GM19035 (cell line): ENCODE results near the gene XRN2.

ENCODE experiments used
- ATAC-seq: cut with Tn5 transposase; IDR thresholded peaks from one replicate; pipeline ENCODE4 v1.9.1; 2021; ENCODE audit not compliant: unreplicated experiment

The XRN2 gene, protein sequence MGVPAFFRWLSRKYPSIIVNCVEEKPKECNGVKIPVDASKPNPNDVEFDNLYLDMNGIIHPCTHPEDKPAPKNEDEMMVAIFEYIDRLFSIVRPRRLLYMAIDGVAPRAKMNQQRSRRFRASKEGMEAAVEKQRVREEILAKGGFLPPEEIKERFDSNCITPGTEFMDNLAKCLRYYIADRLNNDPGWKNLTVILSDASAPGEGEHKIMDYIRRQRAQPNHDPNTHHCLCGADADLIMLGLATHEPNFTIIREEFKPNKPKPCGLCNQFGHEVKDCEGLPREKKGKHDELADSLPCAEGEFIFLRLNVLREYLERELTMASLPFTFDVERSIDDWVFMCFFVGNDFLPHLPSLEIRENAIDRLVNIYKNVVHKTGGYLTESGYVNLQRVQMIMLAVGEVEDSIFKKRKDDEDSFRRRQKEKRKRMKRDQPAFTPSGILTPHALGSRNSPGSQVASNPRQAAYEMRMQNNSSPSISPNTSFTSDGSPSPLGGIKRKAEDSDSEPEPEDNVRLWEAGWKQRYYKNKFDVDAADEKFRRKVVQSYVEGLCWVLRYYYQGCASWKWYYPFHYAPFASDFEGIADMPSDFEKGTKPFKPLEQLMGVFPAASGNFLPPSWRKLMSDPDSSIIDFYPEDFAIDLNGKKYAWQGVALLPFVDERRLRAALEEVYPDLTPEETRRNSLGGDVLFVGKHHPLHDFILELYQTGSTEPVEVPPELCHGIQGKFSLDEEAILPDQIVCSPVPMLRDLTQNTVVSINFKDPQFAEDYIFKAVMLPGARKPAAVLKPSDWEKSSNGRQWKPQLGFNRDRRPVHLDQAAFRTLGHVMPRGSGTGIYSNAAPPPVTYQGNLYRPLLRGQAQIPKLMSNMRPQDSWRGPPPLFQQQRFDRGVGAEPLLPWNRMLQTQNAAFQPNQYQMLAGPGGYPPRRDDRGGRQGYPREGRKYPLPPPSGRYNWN

DNA sequence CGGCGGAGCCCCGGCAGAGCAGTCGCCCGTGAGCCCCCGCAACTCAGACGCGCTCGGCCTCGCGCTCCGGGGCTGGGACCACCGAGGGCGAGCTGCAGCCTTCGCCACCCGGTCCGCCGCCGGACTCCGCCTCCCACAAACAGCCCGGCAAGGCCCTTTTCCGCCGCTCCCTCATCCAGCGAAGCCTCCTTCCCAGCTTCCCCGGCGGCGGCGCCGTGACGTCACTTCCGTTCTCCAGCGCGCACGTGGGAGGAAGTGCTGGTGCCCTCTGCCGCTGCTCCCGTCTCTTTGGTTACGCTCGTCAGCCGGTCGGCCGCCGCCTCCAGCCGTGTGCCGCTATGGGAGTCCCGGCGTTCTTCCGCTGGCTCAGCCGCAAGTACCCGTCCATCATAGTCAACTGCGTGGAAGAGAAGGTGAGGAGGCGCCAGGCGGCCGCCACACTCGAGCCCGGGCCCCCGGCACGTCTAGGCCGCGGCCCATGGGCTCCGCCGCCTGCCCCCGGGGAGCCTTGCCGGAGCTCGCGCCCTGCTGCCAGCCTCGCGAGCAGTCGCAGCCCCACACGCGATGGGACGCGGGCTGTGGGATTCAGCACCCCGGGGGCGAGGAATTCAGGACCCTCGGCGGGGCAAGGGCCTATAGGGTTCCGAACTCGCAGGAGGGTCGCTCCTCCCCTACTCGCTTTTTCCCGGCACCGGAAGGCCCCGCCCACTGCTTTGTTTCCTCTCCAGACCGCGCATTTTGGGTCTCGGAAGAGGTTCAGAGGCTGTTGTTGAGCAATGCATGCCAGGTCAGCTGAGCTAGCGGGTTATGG, at the start of gene XRN2:
XRN2 (plus strand) TSS at position 271 of the 811 bp plus-strand sequence; CDS start at position 339, 68 bp downstream.
- peak; percentile 92 for ATAC-seq

DNA sequence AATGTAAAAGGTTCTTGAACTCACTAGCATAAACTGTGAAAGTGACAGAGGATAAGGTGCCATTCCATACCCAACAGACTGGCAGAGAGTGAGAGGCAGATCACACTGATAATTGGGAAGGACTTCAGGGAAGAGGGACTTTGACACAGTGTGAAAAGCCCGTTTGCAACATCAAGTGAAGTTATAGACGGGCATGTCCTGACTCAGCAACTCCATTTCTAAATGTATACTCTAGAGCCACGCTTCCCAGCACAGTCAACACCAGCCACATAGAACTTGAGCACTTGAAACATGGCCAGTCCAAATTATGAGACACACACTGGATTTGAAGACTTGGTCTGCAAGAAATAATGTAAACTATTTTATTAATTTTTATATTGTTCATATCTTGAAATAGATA, 45.9 kb upstream of the XRN2 start:
- ATAC-seq = no peak

DNA sequence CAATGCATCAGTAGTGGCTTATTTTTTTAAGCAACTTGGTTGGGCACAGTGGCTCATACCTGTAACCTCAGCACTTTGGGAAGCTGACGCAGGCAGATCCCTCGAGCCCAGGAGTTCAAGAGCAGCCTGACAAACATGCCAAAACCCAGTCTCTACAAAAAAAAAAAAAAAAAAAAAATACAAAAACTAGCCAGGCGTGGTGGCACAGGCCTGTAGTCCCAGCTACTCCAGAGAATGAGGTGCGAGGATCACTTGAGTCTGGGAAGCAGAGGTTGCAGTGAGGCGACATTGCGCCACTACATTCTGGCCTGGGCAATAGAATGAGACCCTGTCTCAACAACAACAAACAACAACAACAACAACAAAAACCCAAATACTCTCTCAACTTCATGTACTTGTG, 44.7 kb upstream of the XRN2 start:
- ATAC-seq = no peak

DNA sequence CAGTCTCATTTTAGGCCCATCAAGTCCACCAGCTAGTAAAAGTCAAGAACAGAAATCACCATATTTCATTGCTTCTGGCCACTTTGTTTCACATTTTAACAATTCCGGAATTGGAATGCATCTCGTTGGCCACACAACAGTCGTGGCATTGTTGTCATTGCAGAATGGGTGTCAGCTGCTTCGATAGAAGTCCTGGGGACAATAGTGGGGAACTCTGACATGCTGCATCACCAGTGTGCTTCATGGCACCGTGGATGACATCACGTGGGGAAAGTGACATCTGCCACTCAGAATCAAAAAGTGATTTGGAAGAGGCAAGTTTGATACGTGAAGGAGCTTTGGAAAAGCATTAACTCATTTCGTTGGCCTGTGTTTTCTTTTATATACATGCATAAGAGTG, 43.8 kb upstream of the XRN2 start:
- no peak for ATAC-seq

DNA sequence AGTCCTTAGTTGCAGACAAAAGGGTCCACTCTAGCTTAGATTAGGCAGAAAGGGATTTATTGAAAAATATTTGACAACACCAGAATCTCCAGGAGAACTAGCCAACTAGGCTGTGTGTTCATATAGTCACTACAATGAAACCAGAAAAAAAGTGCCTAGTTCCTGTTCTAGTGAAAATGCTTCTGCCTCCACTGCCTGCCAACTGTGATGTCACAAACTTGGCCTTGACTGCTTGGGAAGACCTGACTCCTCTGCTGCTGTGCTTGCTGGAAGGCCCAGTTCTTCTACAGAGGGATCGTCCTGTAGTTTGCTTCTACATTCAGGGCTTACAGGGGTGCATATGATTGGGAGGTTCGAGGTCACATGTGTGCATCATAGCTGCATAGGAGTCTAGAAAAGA, 40.3 kb upstream of the XRN2 start:
- ATAC-seq = no peak

DNA sequence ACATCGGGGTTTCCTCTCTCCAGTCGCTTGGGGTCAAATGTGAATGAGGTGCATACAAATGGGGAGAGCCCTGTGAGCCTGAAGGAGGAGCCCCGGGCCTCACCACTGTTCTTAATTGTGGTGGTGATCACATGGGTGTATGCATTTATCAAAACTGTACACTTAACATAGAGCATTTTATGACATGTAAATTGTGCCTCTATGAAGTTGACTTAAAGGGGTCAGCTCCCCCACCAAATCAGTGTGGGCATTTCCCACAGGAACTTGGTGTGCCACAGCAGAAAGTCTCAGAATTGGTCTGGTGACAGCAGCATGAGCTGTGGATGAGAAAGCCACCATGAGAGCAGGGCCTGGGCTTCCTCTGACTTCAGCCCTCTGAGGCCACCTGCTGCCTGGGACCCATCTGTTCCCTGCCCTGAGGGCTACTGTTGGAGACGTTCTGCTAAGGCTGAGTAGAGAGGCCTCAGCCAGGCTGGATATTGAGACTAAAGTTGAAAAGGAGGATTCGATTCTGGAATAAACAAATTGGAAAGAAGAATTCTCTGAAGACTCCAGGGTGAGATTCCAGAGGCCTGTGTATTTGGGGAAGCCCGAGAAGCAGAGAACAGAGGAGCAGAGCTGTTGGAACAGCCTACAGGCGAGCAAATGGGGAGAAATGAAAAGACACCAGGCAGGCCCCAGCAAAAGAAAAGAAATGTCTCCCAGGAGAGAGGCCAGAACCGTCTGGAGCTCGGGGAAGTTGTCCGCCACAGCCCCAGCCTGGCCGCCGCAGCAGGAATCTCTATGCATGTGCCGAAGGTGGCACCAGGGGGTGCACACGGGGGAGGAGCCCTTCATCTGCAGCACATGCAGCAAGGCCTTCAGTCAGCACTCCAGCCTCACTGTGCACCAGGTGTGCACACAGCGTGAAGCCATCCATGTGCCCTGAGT, 37.6 kb upstream of the XRN2 start:
- ATAC-seq = no peak

DNA sequence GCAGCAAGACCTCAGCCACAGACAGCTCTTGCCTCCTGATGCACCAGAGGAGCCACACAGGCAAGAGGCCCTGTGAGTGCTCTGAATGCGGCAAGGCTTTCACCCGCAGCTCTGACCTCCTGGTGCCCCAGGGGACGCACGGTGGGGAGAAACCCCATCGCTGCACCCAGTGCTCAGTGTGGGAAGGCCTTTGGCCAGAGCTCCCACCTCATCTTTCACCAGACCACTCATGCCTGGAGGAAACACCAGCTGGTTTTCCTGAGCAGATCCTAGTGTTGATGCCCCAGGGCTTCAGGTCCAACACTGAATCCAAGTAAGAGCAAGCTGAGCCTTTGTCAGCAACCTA, 37.0 kb upstream of the XRN2 start:
- ATAC-seq = no peak

DNA sequence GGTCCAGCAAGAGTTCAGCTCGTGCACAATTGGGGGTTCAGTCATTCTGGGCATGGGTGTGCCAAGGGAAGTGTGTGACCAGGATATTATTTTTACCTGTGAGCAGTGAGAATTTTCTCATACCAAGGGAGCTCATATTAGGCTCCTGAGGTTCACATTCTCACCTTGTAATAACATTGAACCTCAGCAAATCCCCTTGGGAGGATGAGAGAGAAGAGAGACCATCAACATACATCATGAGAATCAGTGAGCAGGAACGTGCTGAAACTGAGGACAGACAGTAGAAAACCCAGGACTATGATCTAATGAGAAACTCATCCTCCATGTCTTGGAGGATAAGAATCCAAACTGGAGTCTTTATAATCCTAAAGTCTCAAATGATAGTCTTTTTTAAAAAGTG, 33.4 kb upstream of the XRN2 start:
- ATAC-seq = no peak

DNA sequence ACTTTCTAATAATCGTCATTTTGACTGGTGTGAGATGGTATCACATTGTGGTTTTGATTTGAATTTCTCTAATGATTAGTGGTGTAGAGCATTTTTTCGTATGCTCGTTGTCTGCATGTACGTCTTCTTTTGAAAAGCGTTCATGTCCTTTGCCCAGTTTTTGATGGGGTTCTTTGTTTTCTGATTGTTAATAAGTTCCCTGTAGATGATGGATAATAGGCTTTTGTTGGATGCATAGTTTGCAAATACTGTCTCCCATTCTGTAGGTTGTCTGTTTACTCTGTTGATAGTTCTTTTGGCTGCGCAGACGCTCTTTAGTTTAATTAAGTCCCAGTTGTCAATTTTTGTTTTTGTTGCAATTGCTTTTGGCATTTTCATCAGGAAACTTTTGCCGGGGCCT, 32.3 kb upstream of the XRN2 start:
- no peak for ATAC-seq

DNA sequence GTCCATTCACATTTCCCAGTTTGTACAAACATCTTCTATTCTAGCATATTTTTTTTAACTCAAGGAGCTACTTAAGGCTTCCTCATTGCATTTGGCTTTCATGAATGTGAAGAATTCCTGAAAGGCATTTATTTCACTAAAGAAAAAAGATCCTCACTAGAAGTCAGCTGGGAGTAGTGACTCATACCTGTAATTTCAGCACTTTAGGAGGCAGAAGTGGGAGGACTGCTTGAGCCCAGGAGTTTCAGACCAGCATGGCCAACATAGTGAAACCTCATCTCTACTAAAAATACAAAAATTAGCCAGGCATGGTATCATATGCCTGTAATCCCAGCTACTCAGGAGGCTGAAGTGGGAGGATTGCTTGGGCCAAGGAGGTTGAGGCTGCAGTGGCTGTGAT, 30.9 kb upstream of the XRN2 start:
- ATAC-seq = no peak

DNA sequence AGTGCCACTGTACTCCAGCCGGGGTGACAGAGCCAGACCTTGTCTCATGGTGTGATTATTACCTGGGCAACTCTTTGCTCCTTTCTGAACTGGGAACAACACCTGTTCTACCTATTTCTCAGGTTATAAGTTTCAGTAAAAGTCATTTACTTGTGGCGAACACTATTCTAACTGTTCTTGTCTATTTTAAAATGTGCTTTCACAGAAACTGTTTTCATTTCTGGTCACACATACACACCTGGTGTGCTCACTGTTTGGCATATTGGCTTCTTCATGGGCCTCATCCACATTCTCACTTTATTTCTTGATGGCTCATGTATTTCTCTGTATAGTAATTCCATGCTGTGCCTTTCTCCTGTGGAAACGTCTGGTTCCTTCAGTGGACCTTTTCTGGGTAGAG, 30.5 kb upstream of the XRN2 start:
- ATAC-seq = no peak

DNA sequence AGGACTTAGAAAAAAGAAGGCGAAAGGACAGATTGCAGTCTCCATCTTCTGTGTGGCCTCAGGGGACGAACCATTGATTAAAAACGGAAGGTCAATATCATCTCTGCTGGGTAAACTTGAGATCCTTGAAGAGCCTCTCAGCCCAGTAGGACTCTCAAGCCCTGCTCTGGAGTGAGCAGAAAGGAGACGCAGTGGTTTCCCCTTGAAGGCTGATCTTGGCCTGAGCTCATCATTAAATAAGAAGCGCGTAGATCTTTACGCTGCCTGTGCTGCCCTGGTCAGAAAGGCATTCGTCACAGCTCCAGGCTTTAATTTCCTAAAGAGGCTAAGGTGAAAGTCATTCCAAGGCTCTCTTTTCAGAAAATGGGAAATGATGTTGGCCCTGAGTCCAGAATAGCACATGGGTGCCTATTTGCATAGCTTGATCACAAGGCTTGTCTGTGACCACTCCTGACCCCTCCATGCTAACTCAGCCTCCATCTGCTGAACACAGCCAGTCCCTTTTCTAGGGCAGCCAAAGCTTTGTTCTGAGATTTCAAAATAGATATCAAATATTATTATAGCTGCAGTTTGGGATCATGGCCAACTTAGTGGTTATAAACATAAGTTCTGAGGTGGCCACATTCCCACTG, 29.3 kb upstream of the XRN2 start:
- no peak for ATAC-seq

DNA sequence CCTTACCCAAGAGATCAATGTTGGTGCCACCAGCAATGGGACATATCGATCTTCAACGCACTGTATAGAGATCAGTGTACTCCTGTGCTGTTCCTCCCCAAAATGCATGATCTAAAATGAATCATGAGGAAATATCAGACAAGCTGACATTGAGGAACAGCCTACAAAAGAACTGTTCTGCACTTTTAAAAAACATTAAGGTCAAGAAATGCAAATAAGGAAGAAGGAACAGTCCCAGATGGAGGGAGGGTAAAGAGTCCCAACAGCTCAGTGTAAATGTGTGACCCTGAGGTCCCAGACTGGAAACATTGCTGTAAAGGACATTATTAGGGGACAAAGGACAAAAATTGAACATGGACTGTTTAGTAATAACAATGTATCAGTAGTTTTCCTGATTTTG, 24.3 kb upstream of the XRN2 start:
- no peak for ATAC-seq

DNA sequence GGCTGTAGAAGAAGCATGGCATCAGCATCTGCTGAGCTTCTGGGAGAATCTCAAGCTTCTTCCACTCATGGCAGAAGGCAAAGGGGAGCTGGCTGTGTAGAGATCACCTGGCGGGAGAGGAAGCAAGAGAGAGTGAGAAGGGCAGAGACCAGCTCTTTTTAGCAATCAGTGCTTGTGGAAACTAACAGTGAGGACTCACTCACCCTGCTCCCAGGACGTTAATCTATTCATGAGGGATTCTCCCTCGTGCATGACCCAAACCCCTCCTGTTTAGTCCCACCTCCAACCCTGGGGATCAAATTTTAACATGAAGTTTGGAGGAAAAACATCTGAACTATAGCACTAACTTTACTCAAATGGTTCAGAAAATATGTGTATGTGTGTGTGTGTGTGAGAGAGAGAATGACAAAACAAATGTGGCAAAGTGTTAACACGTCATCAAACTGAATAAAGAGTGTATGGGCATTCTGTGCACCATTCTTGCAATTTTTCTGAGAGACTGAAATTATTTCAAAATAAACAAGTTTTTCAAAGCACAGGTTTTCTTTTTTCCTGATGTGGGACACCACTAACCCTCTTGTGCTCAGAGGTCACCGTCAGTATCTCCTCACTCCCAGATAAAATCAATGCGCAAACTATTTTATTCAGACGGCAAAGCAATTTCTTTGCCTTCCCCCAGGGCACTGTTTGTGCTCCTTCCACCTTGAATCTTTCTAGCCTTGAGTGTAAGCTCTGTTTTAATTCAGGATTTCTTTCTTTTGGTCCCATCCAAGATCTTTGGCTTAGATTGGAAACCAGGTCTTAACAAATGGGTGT, 23.2 kb upstream of the XRN2 start:
- ATAC-seq = no peak

DNA sequence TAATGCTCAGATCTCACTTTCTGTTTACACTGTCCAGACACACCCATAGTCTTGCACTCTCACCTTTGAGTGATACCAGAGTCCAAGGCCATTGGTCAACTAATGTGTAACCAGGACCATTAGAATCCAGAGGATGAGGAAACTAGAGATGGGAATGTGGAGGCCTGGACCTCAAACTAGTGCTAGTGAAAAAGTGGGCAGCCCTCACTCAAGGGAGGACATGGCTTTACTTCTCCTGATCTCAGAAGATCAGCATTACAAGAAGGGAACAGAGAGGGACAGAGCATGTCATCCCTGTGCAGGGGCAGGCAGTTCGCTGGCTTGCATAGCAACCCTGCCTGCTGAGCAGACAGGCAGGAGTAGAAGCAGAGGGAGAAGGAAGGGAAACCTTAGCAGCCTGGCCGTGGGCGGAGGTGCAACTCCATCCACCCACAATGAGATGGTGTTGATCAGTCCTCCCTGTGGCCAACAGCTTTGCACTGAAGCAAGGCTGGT, 22.6 kb upstream of the XRN2 start:
- ATAC-seq = no peak

DNA sequence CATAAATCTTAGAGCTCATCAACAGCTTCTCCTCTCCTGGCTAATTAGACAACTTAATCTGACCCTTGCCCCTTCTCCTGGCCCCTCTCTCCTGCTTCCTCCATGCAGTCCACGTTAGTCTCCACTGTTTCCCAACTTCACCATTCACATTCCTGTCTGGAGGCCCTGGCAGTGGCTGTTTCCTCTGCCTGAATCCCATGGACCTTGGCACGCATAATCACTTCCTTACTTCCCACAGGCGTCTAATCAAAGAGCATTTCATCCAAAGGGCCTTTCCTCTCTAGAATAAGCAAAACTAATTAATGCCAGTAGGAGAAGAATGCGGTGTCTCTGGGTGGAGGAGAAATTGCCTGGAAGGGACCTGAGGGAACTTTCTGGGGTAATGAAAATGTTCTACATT, 16.4 kb upstream of the XRN2 start:
- ATAC-seq = no peak

DNA sequence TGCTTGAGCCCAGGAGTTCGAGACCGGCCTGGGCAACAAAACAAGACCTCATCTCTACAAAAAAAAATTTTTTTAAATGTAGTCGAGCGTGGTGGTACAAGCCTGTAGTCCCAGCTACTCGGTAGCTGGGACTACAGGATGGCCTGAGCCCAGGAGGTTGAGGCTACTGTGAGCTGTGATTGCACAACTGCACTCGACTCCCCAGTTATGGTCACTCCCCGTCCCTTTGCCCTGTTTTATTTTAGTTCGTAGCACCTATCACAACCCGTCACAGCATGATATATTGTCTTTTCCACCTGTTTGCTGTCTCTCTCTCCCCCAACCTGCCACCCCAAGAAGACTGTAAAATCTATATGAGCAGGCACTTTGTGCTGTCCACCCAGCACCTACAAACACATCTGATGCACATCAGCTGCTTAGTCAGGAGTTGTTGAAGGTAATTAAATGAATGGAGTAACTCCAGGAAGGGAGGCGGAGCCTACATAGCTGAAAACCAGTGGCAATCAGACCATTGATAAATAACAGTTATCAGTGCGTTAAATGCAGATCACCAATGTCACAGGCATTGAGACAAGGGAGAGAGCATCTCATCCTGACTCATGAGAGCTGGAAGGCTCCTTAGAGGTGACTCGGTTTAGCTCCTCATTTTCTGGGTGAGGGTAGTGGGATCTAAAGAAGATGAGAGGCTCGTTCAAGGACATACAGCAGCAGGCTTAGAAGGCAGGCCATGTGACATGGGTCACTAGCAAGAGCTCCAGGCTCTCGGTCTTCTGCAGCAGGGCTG, 14.4 kb upstream of the XRN2 start:
- no peak for ATAC-seq

DNA sequence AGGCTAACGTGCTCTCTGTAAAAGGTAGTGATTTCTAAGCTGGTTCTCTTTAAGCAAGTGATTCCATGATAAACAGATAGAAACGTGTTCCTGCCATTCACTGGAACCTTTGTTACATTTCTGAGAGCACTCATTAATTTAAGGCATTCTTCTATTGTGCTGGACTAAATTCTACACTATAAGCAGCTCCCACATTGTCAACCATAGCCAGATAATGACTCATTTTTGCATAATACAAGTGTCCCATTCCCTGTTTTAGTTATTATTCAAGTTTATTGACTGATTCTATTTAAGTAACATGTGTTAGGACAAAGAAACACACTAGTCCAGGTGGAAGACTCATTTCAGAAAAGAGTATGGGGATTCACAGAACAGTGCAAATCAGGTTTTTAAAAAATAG, 13.5 kb upstream of the XRN2 start:
- ATAC-seq = no peak
